GM19372 (cell line): ENCODE results near the gene METTL16.

Experiments
- ATAC-seq: cut with Tn5 transposase; IDR thresholded peaks from one replicate; pipeline ENCODE4 v1.9.1; 2021; ENCODE audit warnings: mild to moderate bottlenecking, low read depth, moderate library complexity; ENCODE audit not compliant: unreplicated experiment

Gene METTL16

DNA sequence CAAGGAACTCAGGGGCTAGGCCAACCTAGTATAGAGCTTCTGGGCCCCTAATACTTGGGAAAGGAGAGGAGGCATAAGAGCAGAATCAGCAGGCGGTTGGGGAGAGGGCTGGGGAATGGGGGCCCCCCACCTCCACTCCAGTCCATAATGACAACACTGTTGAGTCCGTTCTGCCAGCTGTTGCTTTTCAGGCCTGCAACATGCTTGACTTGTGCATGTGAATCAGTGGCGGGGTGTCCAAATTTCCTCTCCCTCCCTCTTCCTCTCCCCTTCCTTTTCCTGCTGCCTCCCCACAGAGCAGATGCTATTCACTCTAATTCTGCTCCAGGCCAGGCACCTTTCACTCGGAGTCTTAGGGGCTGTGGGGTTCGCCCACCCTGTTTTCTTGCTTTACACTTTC lies 142.6 kb downstream of the METTL16 start:
- ATAC-seq = no peak

GRCh38 chr17:2368359-2368758 lies 143.3 kb downstream of the METTL16 start:
- ATAC-seq = no peak

- ATAC-seq = no peak
Measured at GRCh38 chr17:2366747-2367494, 144.8 kb downstream of the METTL16 start.
